SU-DHL-6 (cell line): ENCODE results near the gene DNAH12.

Source experiments
- EZH2phosphoT487 ChIP-seq: fragments of 200-600 bp; sonication (generic), shearing (Covaris generic); conservative IDR thresholded peaks from 2 replicates; pipeline ENCODE4 v1.6.1; 2018; ENCODE audit warnings: mild to moderate bottlenecking, antibody characterized with exemption, low read length, moderate library complexity, mixed read lengths
- TF ChIP-seq, protein P1 (sequence below): fragments of 200-600 bp; sonication (generic); IDR thresholded peaks from one replicate; pipeline ENCODE4 v1.5.1; 2017; ENCODE audit warnings: antibody characterized with exemption, mild to moderate bottlenecking, low read length, moderate library complexity; ENCODE audit not compliant: insufficient read depth, poor library complexity, severe bottlenecking

DNA sequence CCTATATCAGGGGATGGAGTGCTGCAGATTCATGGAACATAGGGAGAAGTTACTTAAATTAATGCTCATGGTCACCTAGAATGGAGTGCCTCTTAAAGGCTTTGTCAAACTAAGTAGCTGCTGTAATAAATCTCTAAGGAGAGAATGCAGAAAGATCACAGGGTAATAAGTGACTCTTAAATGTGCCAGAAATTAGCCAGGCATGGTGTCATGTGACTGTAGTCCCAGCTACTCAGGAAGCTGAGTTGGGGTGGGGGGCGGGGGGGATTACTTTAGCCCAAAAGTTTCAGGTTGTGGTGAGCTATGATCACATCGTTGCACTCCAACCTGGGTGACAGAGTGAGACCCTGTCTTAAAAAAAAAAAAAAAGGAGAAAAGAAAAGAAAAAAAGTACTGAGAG, 160.7 kb downstream of the DNAH12 start:
- TF ChIP-seq, protein P1, sequence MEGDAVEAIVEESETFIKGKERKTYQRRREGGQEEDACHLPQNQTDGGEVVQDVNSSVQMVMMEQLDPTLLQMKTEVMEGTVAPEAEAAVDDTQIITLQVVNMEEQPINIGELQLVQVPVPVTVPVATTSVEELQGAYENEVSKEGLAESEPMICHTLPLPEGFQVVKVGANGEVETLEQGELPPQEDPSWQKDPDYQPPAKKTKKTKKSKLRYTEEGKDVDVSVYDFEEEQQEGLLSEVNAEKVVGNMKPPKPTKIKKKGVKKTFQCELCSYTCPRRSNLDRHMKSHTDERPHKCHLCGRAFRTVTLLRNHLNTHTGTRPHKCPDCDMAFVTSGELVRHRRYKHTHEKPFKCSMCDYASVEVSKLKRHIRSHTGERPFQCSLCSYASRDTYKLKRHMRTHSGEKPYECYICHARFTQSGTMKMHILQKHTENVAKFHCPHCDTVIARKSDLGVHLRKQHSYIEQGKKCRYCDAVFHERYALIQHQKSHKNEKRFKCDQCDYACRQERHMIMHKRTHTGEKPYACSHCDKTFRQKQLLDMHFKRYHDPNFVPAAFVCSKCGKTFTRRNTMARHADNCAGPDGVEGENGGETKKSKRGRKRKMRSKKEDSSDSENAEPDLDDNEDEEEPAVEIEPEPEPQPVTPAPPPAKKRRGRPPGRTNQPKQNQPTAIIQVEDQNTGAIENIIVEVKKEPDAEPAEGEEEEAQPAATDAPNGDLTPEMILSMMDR = no peak
- TF ChIP-seq EZH2phosphoT487 = no peak
